Choroid plexus epithelial cell (primary cell): ENCODE results near the gene RBFOX2.
A peak's percentile ranks its signal among the peaks of the same experiment; 100 is the strongest.

Source experiments
- DNase-seq: peaks from one replicate; pipeline ENCODE4 v3.0.0-alpha.2; 2010; ENCODE audit warnings: low read depth
- H3K4me3 ChIP-seq: 2 replicates; pipeline ENCODE4 v1.5.1; 2011; ENCODE audit warnings: low read depth, mild to moderate bottlenecking, control low read depth, low read length, moderate library complexity
- CTCF ChIP-seq: conservative IDR thresholded peaks from 2 replicates; pipeline ENCODE4 v1.5.1; 2011; ENCODE audit warnings: low read depth, mild to moderate bottlenecking, control low read depth, inconsistent platforms, low read length, moderate library complexity

The RBFOX2 gene

GRCh38 chr22:35891442-35891841 is 137.2 kb downstream of the RBFOX2 start:
- no peak overlapping the region for H3K4me3 ChIP-seq
- TF ChIP-seq CTCF, result no peak
- no peak for DNase-seq

GRCh38 chr22:35889071-35889470 is 139.6 kb downstream of the RBFOX2 start:
- no peak for TF ChIP-seq CTCF
- H3K4me3 ChIP-seq, result no peak overlapping the region
- DNase-seq, result no peak

- H3K4me3 ChIP-seq, result no peak overlapping the region
- TF ChIP-seq CTCF, result no peak
- no peak for DNase-seq
These were observed 140.3 kb downstream of the RBFOX2 start for GRCh38 chr22:35888181-35888870.

- no peak overlapping the region for H3K4me3 ChIP-seq
- TF ChIP-seq CTCF, result no peak
- peak; percentile 41 for DNase-seq
These were observed 141.2 kb downstream of the RBFOX2 start for GRCh38 chr22:35887296-35887875.

GRCh38 chr22:35886309-35886708 is 142.3 kb downstream of the RBFOX2 start:
- DNase-seq, result no peak
- no peak overlapping the region for H3K4me3 ChIP-seq
- TF ChIP-seq CTCF, result no peak

GRCh38 chr22:35884529-35884928 is 144.1 kb downstream of the RBFOX2 start:
- no peak for DNase-seq
- no peak for TF ChIP-seq CTCF
- no peak overlapping the region for H3K4me3 ChIP-seq

GRCh38 chr22:35883031-35883620 is 145.5 kb downstream of the RBFOX2 start:
- DNase-seq, result peak; percentile 39

More at GRCh38 chr22:35883031-35883620, 145.5 kb downstream of the RBFOX2 start:
- no peak for TF ChIP-seq CTCF
- H3K4me3 ChIP-seq, result no peak overlapping the region
